Immature natural killer cell (primary cell): ENCODE data around the gene CEP112. TPM values are rescaled to one million over a fixed set of nuclear protein-coding genes. Genes with fewer than 3 reads are reported as not detected.

Experiments
- DNase-seq, 3 donors: peaks; one replicate each; pipeline ENCODE4 v3.0.0; 2022; ENCODE audit warnings: mixed read lengths in 1 of 3
- H3K27ac Mint-ChIP-seq, 6 donors: one replicate each; pipeline ENCODE4 v1.8.0; 2020; ENCODE audit warnings: mixed read lengths in 6 of 6, mild to moderate bottlenecking in 5 of 6, inconsistent platforms in 4 of 6, moderate library complexity in 3 of 6
- H3K27me3 Mint-ChIP-seq, 3 donors: one replicate each; pipeline ENCODE4 v1.8.0; 2020 to 2021; ENCODE audit warnings: low read depth in 3 of 3, mild to moderate bottlenecking in 3 of 3, mixed read lengths in 3 of 3, moderate library complexity in 3 of 3, inconsistent platforms in 1 of 3
- H3K36me3 Mint-ChIP-seq, 3 donors: one replicate each; pipeline ENCODE4 v1.8.0; 2020; ENCODE audit warnings: mixed read lengths in 3 of 3, inconsistent platforms in 2 of 3, mild to moderate bottlenecking in 2 of 3
- H3K4me1 Mint-ChIP-seq, 2 donors: one replicate each; pipeline ENCODE4 v1.8.0; 2020; ENCODE audit warnings: inconsistent platforms in 2 of 2, mild to moderate bottlenecking in 2 of 2, mixed read lengths in 2 of 2, moderate library complexity in 1 of 2
- H3K4me3 Mint-ChIP-seq, 5 donors: one replicate each; pipeline ENCODE4 v1.8.0; 2020; ENCODE audit warnings: mild to moderate bottlenecking in 5 of 5, mixed read lengths in 5 of 5, inconsistent platforms in 3 of 5, moderate library complexity in 3 of 5
- H3K9me3 Mint-ChIP-seq, 6 donors: one replicate each; pipeline ENCODE4 v1.8.0; 2020; ENCODE audit warnings: mild to moderate bottlenecking in 6 of 6, mixed read lengths in 6 of 6, inconsistent platforms in 4 of 6, moderate library complexity in 3 of 6
- polyA plus RNA-seq, 3 donors: library from polyadenylated mRNA; unstranded; fragments of 300-500 nt; fragmentation: Illumina TruSeq; gene quantifications; one replicate each; pipeline ENCODE4 v1.2.3, GENCODE V29; 2021

Gene CEP112
- polyA plus RNA-seq, 3 donors from 2014 or later, result 0.13 to 0.25 TPM; not detected in 1

- Mint-ChIP-seq H3K9me3 (no peaks in the 10 kb centered on the region), H3K27ac (no peak overlapping the region), H3K4me1 (no peaks in the 10 kb centered on the region), H3K4me3 (no peak overlapping the region), H3K27me3 (peaks cover 0 to 2% (median 0%) of the 10 kb centered on the region in 3 donors), H3K36me3 (no peaks in the 10 kb centered on the region)
- no peak for DNase-seq
These were observed 323.1 kb downstream of the CEP112 start for GRCh38 chr17:65868881-65869280.

GRCh38 chr17:65867014-65867413 is 324.9 kb downstream of the CEP112 start:
- H3K4me1 Mint-ChIP-seq, result no peaks in the 10 kb centered on the region
- H3K9me3 Mint-ChIP-seq, result peaks cover 0 to 1% (median 0%) of the 10 kb centered on the region in 6 donors
- DNase-seq, result no peak
- no peak overlapping the region for H3K4me3 Mint-ChIP-seq
- no peak overlapping the region for H3K27ac Mint-ChIP-seq
- peaks cover 0 to 2% (median 0%) of the 10 kb centered on the region in 3 donors for H3K27me3 Mint-ChIP-seq
- no peaks in the 10 kb centered on the region for H3K36me3 Mint-ChIP-seq

GRCh38 chr17:65865715-65866425 is 326.1 kb downstream of the CEP112 start:
- Mint-ChIP-seq H3K4me1 (no peaks in the 10 kb centered on the region), H3K4me3 (no peak overlapping the region), H3K9me3 (peaks cover 0 to 1% (median 0%) of the 10 kb centered on the region in 6 donors), H3K36me3 (no peaks in the 10 kb centered on the region), H3K27me3 (no peaks in the 10 kb centered on the region), H3K27ac (no peak overlapping the region)
- no peak for DNase-seq

GRCh38 chr17:65864394-65864793 is 327.5 kb downstream of the CEP112 start:
- Mint-ChIP-seq H3K27ac (no peak overlapping the region), H3K9me3 (peaks cover 0 to 1% (median 0%) of the 10 kb centered on the region in 6 donors), H3K4me1 (no peaks in the 10 kb centered on the region), H3K4me3 (no peak overlapping the region), H3K36me3 (no peaks in the 10 kb centered on the region), H3K27me3 (peaks cover 0 to 3% (median 0%) of the 10 kb centered on the region in 3 donors)
- no peak for DNase-seq

- no peak for DNase-seq
- H3K27ac Mint-ChIP-seq, result no peak overlapping the region
- no peak overlapping the region for H3K4me3 Mint-ChIP-seq
- no peaks in the 10 kb centered on the region for H3K36me3 Mint-ChIP-seq
- peaks cover 2 to 6% (median 3%) of the 10 kb centered on the region in 3 donors for H3K27me3 Mint-ChIP-seq
- H3K4me1 Mint-ChIP-seq, result no peaks in the 10 kb centered on the region
- H3K9me3 Mint-ChIP-seq, result peaks cover 0 to 4% (median 0%) of the 10 kb centered on the region in 6 donors
These were observed 334.2 kb downstream of the CEP112 start for GRCh38 chr17:65857718-65858117.

- Mint-ChIP-seq H3K27ac (no peak overlapping the region), H3K36me3 (no peaks in the 10 kb centered on the region), H3K4me3 (no peak overlapping the region), H3K4me1 (no peaks in the 10 kb centered on the region), H3K9me3 (peaks cover 0 to 4% (median 0%) of the 10 kb centered on the region in 6 donors), H3K27me3 (peaks cover 2 to 6% (median 3%) of the 10 kb centered on the region in 3 donors)
- no peak for DNase-seq
These were observed 335.1 kb downstream of the CEP112 start for GRCh38 chr17:65856865-65857264.

- Mint-ChIP-seq H3K27me3 (peaks cover 2 to 7% (median 3%) of the 10 kb centered on the region in 3 donors), H3K4me3 (no peak overlapping the region), H3K4me1 (no peaks in the 10 kb centered on the region), H3K36me3 (no peaks in the 10 kb centered on the region), H3K27ac (no peak overlapping the region), H3K9me3 (peaks cover 0 to 4% (median 0%) of the 10 kb centered on the region in 6 donors)
- no peak for DNase-seq
These were observed 336.3 kb downstream of the CEP112 start for GRCh38 chr17:65855675-65856074.

GRCh38 chr17:65855245-65855644 is 336.7 kb downstream of the CEP112 start:
- Mint-ChIP-seq H3K36me3 (no peaks in the 10 kb centered on the region), H3K27me3 (peaks cover 2 to 8% (median 3%) of the 10 kb centered on the region in 3 donors), H3K9me3 (peaks cover 0 to 4% (median 0%) of the 10 kb centered on the region in 6 donors), H3K4me1 (no peaks in the 10 kb centered on the region), H3K27ac (no peak overlapping the region), H3K4me3 (no peak overlapping the region)
- DNase-seq, result no peak

GRCh38 chr17:65853816-65854215 is 338.1 kb downstream of the CEP112 start:
- Mint-ChIP-seq H3K4me1 (no peaks in the 10 kb centered on the region), H3K27ac (no peak overlapping the region), H3K9me3 (peaks cover 0 to 4% (median 0%) of the 10 kb centered on the region in 6 donors), H3K27me3 (peaks cover 2 to 8% (median 2%) of the 10 kb centered on the region in 3 donors), H3K36me3 (no peaks in the 10 kb centered on the region), H3K4me3 (no peak overlapping the region)
- no peak for DNase-seq

GRCh38 chr17:65852911-65853310 is 339.0 kb downstream of the CEP112 start:
- Mint-ChIP-seq H3K27ac (no peak overlapping the region), H3K36me3 (no peaks in the 10 kb centered on the region), H3K9me3 (peaks cover 0 to 4% (median 0%) of the 10 kb centered on the region in 6 donors), H3K27me3 (peaks cover 2 to 8% (median 2%) of the 10 kb centered on the region in 3 donors), H3K4me1 (no peaks in the 10 kb centered on the region), H3K4me3 (no peak overlapping the region)
- no peak for DNase-seq

- Mint-ChIP-seq H3K4me1 (no peaks in the 10 kb centered on the region), H3K4me3 (no peak overlapping the region), H3K27ac (no peak overlapping the region), H3K27me3 (peaks cover 2 to 8% (median 3%) of the 10 kb centered on the region in 3 donors), H3K36me3 (no peaks in the 10 kb centered on the region), H3K9me3 (peaks cover 0 to 7% (median 0%) of the 10 kb centered on the region in 6 donors)
- no peak for DNase-seq
These were observed 339.8 kb downstream of the CEP112 start for GRCh38 chr17:65851965-65852736.

GRCh38 chr17:65850486-65850885 is 341.4 kb downstream of the CEP112 start:
- no peaks in the 10 kb centered on the region for H3K36me3 Mint-ChIP-seq
- no peak for DNase-seq

GRCh38 chr17:65848751-65849150 is 343.2 kb downstream of the CEP112 start:
- Mint-ChIP-seq H3K36me3 (no peaks in the 10 kb centered on the region), H3K4me3 (no peak overlapping the region), H3K9me3 (peaks cover 0 to 4% (median 0%) of the 10 kb centered on the region in 6 donors), H3K27me3 (peaks cover 2 to 3% (median 2%) of the 10 kb centered on the region in 3 donors), H3K4me1 (no peaks in the 10 kb centered on the region), H3K27ac (no peak overlapping the region)
- DNase-seq, result no peak

More at GRCh38 chr17:65850486-65850885, 341.4 kb downstream of the CEP112 start:
- no peak overlapping the region for H3K4me3 Mint-ChIP-seq
- H3K9me3 Mint-ChIP-seq, result peaks cover 0 to 6% (median 0%) of the 10 kb centered on the region in 6 donors
- no peak overlapping the region for H3K27ac Mint-ChIP-seq
- H3K4me1 Mint-ChIP-seq, result no peaks in the 10 kb centered on the region
- peaks cover 2 to 3% (median 2%) of the 10 kb centered on the region in 3 donors for H3K27me3 Mint-ChIP-seq

GRCh38 chr17:65841089-65841488 is 350.8 kb downstream of the CEP112 start:
- no peaks in the 10 kb centered on the region for H3K36me3 Mint-ChIP-seq
- peaks cover 0 to 6% (median 5%) of the 10 kb centered on the region in 3 donors for H3K27me3 Mint-ChIP-seq
- no peaks in the 10 kb centered on the region for H3K4me1 Mint-ChIP-seq
- H3K9me3 Mint-ChIP-seq, result peaks cover 3 to 9% (median 5%) of the 10 kb centered on the region in 6 donors
- H3K27ac Mint-ChIP-seq, result no peak overlapping the region
- H3K4me3 Mint-ChIP-seq, result no peak overlapping the region
- no peak for DNase-seq
